ENCODE measurements around the gene ZFR.

DNA sequence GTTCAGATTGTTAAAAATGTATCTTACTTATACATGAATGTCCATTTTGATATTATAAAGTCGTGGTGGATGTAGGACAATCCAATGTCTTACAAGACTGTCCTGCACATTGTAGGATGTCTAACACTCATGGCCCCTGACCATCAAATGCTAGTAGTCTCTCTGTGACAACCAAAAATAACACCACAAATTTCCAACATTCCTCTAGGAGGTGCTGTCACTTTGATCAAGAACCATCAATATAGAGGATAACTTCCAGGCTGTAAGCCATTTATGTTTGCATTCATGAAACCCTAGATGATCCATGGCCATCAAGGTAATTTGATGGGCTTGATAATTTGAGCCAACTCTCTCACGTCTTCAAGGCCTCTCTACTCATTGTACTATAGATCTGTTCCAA is 20.5 kb upstream of the ZFR start:
- TF ChIP-seq, protein P1, sequence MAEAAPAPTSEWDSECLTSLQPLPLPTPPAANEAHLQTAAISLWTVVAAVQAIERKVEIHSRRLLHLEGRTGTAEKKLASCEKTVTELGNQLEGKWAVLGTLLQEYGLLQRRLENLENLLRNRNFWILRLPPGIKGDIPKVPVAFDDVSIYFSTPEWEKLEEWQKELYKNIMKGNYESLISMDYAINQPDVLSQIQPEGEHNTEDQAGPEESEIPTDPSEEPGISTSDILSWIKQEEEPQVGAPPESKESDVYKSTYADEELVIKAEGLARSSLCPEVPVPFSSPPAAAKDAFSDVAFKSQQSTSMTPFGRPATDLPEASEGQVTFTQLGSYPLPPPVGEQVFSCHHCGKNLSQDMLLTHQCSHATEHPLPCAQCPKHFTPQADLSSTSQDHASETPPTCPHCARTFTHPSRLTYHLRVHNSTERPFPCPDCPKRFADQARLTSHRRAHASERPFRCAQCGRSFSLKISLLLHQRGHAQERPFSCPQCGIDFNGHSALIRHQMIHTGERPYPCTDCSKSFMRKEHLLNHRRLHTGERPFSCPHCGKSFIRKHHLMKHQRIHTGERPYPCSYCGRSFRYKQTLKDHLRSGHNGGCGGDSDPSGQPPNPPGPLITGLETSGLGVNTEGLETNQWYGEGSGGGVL (CRISPR knock-in tag; IDR thresholded peaks at IDR 0.05): no peak
- no peak for TF ChIP-seq NONO (IDR thresholded peaks at IDR 0.05; ENCODE audit: low read depth in 2 of 2, low read length in 1 of 2)
